ENCODE data around the gene SLX4IP.

The SLX4IP gene

GRCh38 chr20:10637563-10637962 lies 202.5 kb downstream of the SLX4IP start:
- DNase-seq = no peak

- DNase-seq = no peak
Measured at GRCh38 chr20:10639077-10639736, 204.1 kb downstream of the SLX4IP start.

GRCh38 chr20:10639737-10640556 lies 204.8 kb downstream of the SLX4IP start:
- DNase-seq = no peak

- no peak for DNase-seq
Measured at GRCh38 chr20:10640897-10641296, 205.8 kb downstream of the SLX4IP start.

GRCh38 chr20:10641467-10641866 lies 206.4 kb downstream of the SLX4IP start:
- no peak for DNase-seq

- DNase-seq = no peak
Measured at GRCh38 chr20:10641893-10642292, 206.8 kb downstream of the SLX4IP start.

GRCh38 chr20:10642856-10643559 lies 207.9 kb downstream of the SLX4IP start:
- DNase-seq = peak; percentile 7

- no peak for DNase-seq
Measured at GRCh38 chr20:10643560-10643873, 208.4 kb downstream of the SLX4IP start.

- DNase-seq = no peak
Measured at GRCh38 chr20:10644458-10645204, 209.5 kb downstream of the SLX4IP start.

GRCh38 chr20:10645205-10645570 lies 210.1 kb downstream of the SLX4IP start:
- no peak for DNase-seq

GRCh38 chr20:10646006-10646405 lies 210.9 kb downstream of the SLX4IP start:
- DNase-seq = no peak

- no peak for DNase-seq
Measured at GRCh38 chr20:10646886-10647420, 211.8 kb downstream of the SLX4IP start.

GRCh38 chr20:10647471-10647870 lies 212.4 kb downstream of the SLX4IP start:
- peak; percentile 35 for DNase-seq

- no peak for DNase-seq
Measured at GRCh38 chr20:10647909-10648308, 212.8 kb downstream of the SLX4IP start.

- DNase-seq = peak; percentile 90
Measured at GRCh38 chr20:10648651-10649050, 213.5 kb downstream of the SLX4IP start.

GRCh38 chr20:10649080-10649796 lies 214.1 kb downstream of the SLX4IP start:
- DNase-seq = no peak

- peak; percentile 75 for DNase-seq
Measured at GRCh38 chr20:10649797-10650160, 214.7 kb downstream of the SLX4IP start.

- DNase-seq = peak; percentile 54
Measured at GRCh38 chr20:10651227-10651990, 216.3 kb downstream of the SLX4IP start.

- no peak for DNase-seq
Measured at GRCh38 chr20:10652185-10652584, 217.1 kb downstream of the SLX4IP start.

- no peak for DNase-seq
Measured at GRCh38 chr20:10652660-10653261, 217.7 kb downstream of the SLX4IP start.

- DNase-seq = peak; percentile 59
Measured at GRCh38 chr20:10653599-10654249, 218.6 kb downstream of the SLX4IP start.

Data from EL (cell line).